HG02885 (cell line): Measurements from ENCODE around the gene KCNG4.

Experiments
- ATAC-seq: cut with Tn5 transposase; IDR thresholded peaks from one replicate; pipeline ENCODE4 v1.9.1; 2021; ENCODE audit warnings: mild to moderate bottlenecking; ENCODE audit not compliant: unreplicated experiment, poor library complexity

Gene KCNG4

GRCh38 chr16:84267380-84267779, 27.6 kb upstream of the KCNG4 start:
- ATAC-seq = no peak

- ATAC-seq = no peak
Measured at GRCh38 chr16:84266451-84266850, 26.6 kb upstream of the KCNG4 start.

DNA sequence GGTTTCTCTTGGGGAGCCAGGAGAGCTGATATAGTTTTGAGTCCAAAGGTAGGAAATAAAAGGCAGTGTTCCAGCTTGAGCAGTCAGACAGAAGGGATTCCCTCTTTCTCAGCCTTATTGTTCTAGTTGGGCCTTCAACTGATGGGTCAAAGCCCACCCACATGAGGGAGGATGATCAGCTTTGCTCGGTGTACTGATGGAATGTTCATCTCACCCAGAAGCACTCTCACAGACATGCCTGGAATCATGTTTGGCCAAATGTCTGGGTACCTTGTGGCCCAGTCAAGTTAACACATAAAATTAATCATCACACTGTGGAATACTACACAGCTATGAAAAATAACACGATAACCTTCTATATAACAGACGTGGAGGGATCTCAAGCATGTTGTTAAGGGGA, 23.1 kb upstream of the KCNG4 start:
- no peak for ATAC-seq

DNA sequence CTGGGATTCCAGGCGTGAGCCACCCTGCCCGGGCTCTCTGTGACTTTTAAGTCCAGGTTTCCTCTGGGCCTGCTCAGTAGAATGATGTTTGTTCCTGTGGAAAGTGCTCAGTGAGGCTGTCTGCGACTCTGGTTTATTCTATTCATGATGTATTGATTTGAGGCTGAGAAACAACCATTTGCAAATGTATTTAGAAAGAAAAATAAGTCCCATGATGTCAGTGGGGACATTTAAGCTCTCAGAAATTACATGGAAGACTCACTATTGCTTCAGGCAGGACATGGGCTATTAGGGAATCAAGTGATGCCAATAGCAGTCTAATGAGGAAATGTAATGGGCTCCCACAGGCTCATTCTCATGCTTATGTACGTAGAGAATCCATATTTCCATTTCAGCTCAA, 22.2 kb upstream of the KCNG4 start:
- ATAC-seq = no peak

- ATAC-seq = no peak
Measured at GRCh38 chr16:84260766-84261554, 21.1 kb upstream of the KCNG4 start.

GRCh38 chr16:84259691-84260090, 19.9 kb upstream of the KCNG4 start:
- ATAC-seq = no peak

GRCh38 chr16:84258266-84258665, 18.5 kb upstream of the KCNG4 start:
- ATAC-seq = no peak

GRCh38 chr16:84255050-84255810, 15.4 kb upstream of the KCNG4 start:
- no peak for ATAC-seq

DNA sequence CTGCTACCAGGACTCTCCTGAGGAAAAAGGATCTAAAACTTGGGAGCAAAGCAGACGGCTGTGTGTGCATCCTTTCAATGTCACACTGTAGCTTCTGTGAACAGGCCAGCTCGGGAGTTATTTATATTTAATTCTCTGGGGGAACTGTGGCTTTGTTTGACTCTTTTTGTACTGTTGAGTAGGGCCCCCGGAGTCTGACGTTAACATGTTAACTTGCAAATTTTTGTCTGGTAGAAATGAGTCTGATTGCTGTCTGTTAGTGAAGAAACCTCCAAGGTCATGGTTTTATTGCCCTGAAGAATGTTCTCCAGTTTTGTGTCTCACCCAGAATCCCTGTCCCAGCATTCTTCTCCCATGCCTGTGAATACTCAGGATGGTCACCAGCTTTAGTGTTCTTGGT, 14.2 kb upstream of the KCNG4 start:
- no peak for ATAC-seq

DNA sequence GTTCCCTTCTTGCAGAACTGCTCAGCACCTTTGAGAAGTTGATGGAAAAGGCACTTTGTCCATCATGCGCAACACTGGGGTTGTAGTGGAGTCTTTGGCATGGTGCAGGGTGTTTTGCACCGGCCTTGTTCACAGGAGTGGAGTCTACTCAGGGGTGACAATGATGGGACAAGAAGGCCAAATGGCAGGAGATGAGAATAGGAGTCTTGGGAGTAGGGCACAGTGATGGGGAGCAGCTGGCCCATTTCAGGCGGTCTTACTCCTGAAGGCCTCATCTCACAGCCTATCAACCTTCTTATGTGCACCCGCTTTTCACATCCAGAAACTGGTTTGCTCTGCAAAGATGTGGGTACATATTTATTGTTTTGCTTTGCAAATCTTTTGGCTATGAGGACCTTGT, 13.4 kb upstream of the KCNG4 start:
- ATAC-seq = no peak

GRCh38 chr16:84252184-84252583, 12.4 kb upstream of the KCNG4 start:
- ATAC-seq = no peak

DNA sequence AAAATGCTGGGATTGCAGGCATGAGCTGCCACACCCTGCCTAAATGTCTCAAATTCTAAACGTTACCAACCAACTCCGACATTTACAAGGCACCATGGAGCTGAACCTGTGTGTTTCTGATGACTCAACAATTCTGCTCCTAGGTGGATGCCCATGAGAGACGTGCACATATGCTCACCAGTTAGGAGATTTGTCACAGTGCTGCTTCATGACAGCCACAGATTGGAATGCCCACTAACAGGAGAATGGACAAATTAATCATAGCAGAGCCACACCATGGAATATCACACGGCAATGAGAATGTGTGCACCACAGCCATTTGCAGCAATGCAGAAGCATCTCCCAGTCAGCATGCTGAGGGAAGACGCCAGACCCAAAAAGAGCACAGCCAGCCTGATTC, 8.0 kb upstream of the KCNG4 start:
- no peak for ATAC-seq

DNA sequence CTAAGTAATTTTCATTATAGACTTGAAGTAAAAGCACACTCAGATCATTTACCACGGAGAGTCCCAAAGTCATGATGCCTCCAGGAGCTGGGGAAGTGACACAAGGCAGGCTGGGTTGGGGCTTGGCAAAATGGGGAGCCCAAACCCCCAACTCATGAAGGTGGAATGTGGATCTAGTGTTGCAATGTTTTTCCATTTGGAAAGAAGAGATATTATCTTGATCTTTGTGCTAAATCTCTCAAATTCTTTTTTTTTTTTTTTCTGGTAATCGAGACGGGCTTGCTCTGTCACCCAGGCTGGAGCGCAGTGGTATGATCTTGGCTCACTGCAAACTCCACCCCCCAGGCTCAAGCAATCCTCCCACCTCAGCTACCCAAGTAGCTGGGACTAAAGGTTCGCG, 7.5 kb upstream of the KCNG4 start:
- no peak for ATAC-seq

- ATAC-seq = no peak
Measured at GRCh38 chr16:84246679-84247077, 6.9 kb upstream of the KCNG4 start.

GRCh38 chr16:84245956-84246678, 6.3 kb upstream of the KCNG4 start:
- ATAC-seq = no peak

- ATAC-seq = no peak
Measured at GRCh38 chr16:84244728-84245127, 4.9 kb upstream of the KCNG4 start.

- no peak for ATAC-seq
Measured at GRCh38 chr16:84243732-84244131, 3.9 kb upstream of the KCNG4 start.

- no peak for ATAC-seq
Measured at GRCh38 chr16:84242839-84243238, 3.0 kb upstream of the KCNG4 start.

- ATAC-seq = no peak
Measured at GRCh38 chr16:84241778-84242177, 2.0 kb upstream of the KCNG4 start.

- ATAC-seq = no peak
Measured at GRCh38 chr16:84240455-84240854, 643 bp upstream of the KCNG4 start.

DNA sequence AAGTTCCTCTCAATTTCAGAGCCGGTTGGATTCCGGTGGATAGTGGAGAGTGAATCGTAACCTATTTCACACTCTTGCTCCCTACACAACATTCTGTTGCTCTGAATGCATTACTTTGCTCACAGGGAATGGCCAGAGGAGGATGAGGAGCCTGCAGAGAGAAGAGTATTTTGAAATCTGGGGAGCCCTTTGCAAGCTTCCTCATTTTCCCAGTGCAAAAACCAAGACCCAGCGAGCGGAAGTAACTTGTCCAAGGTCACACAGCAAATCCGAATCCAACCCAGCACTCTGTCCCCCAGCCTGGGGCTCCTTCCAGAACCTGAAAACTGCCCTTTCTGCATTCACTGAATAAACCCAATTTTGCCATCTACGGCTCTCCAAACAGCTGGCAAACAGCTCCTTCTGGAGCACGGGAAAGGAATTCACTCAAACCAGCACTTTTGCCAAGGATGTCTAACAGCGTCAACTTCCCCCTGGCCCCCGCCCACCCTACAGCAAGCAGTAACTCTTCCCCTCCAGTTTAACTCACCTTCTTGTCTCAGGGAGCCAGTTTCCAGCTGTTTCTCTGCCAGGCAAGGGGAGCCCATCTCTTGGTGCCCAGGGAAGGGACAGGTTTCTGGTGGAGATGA, 557 bp downstream of the KCNG4 start:
- ATAC-seq = no peak
